Measurements from ENCODE around the gene EIF4B. TPM values are rescaled to one million over a fixed set of nuclear protein-coding genes. Genes with fewer than 3 reads are reported as not detected.

EIF4B gene
- total RNA-seq: 100 to 1,000 TPM; 596 to 655 TPM
- 388 TPM for polyA plus RNA-seq (2013, experiment 1 of 2)
- 341 TPM for polyA plus RNA-seq (2013, experiment 2 of 2)
- long read RNA-seq, experiment 1, full-length matches to known transcripts: 11 of 205 reads
- long read RNA-seq, experiment 1, partial matches to known transcripts: 106 of 205 reads
- long read RNA-seq, experiment 1, other reads (novel, unspliced or antisense): 88 of 205 reads
- long read RNA-seq, experiment 2, full-length matches to known transcripts: 199 of 391 reads
- long read RNA-seq, experiment 2, partial matches to known transcripts: 132 of 391 reads
- long read RNA-seq, experiment 2, other reads (novel, unspliced or antisense): 60 of 391 reads
- long read RNA-seq, experiment 3, full-length matches to known transcripts: 1,980 of 2,428 reads
- long read RNA-seq, experiment 3, partial matches to known transcripts: 197 of 2,428 reads
- long read RNA-seq, experiment 3, other reads (novel, unspliced or antisense): 251 of 2,428 reads
- long read RNA-seq, experiment 4, full-length matches to known transcripts: 231 of 785 reads
- long read RNA-seq, experiment 4, partial matches to known transcripts: 458 of 785 reads
- long read RNA-seq, experiment 4, other reads (novel, unspliced or antisense): 96 of 785 reads

- peaks cover 3% of the 10 kb centered on the region for H3K4me1 ChIP-seq (ENCODE audit: control insufficient read depth, insufficient read depth, low read length)
- H3K36me3 Mint-ChIP-seq (ENCODE audit: low read depth): peaks cover 35% of the 10 kb centered on the region
- H3K9me3 Mint-ChIP-seq: no peaks in the 10 kb centered on the region
- no peaks in the 10 kb centered on the region for H3K27me3 ChIP-seq (ENCODE audit: control insufficient read depth, insufficient read depth, low read length, poor library complexity, severe bottlenecking)
- peaks cover 2% of the 10 kb centered on the region for H3K27me3 Mint-ChIP-seq (ENCODE audit: insufficient read depth)
- peak within 1 kb of the TSS; percentile 100 for H3K27ac Mint-ChIP-seq
- peak within 1 kb of the TSS; percentile 100 for H3K9ac ChIP-seq (ENCODE audit: extremely low read depth, low read length, poor library complexity, severe bottlenecking)
- H3K36me3 ChIP-seq (ENCODE audit: control insufficient read depth, insufficient read depth, low read length): peaks cover 30% of the 10 kb centered on the region
- DNase-seq: peak; percentile 100
- peak within 1 kb of the TSS; percentile 98 for H3K4me3 ChIP-seq (ENCODE audit: low read length)
- no peaks in the 10 kb centered on the region for H3K9me3 ChIP-seq (ENCODE audit: control insufficient read depth, low read length)
- no peak for TF ChIP-seq CTCF (conservative IDR thresholded peaks at IDR 0.05)
- peak within 1 kb of the TSS; percentile 100 for H3K4me3 Mint-ChIP-seq
- WGBS, 2 experiments (ENCODE audit: insufficient coverage in 1 of 2, insufficient read length in 1 of 2): 0% methylated on average over 21 to 60 of the region's 64 CpGs
- H3K4me1 Mint-ChIP-seq: peaks cover 37% of the 10 kb centered on the region
- H3K27ac ChIP-seq (ENCODE audit: low read depth, low read length): peak within 1 kb of the TSS; percentile 94
Observed at GRCh38 chr12:53005986-53006809, at the start of gene EIF4B. Gene EIF4B (plus strand): TSS chr12:53006456. CDS start chr12:53006484, 28 bp downstream.

GRCh38 chr12:52956987-52957386 lies 49.3 kb upstream of the EIF4B start:
- Histone ChIP-seq H3K27me3 (ENCODE audit: control insufficient read depth, insufficient read depth, low read length, poor library complexity, severe bottlenecking) (no peaks in the 10 kb centered on the region), H3K4me1 (ENCODE audit: control insufficient read depth, insufficient read depth, low read length) (no peaks in the 10 kb centered on the region), H3K36me3 (ENCODE audit: control insufficient read depth, insufficient read depth, low read length) (peaks cover 15% of the 10 kb centered on the region), H3K4me3 (ENCODE audit: low read length) (no peak overlapping the region), H3K27ac (ENCODE audit: low read depth, low read length) (no peak overlapping the region), H3K9me3 (ENCODE audit: control insufficient read depth, low read length) (no peaks in the 10 kb centered on the region), H3K9ac (ENCODE audit: extremely low read depth, low read length, poor library complexity, severe bottlenecking) (peak overlapping the region; percentile 18)
- TF ChIP-seq CTCF (conservative IDR thresholded peaks at IDR 0.05): no peak
- Mint-ChIP-seq H3K27ac (peak overlapping the region; percentile 77), H3K36me3 (ENCODE audit: low read depth) (peaks cover 14% of the 10 kb centered on the region), H3K27me3 (ENCODE audit: insufficient read depth) (no peaks in the 10 kb centered on the region), H3K9me3 (no peaks in the 10 kb centered on the region), H3K4me1 (peaks cover 8% of the 10 kb centered on the region), H3K4me3 (no peak overlapping the region)
- 61 to 63% methylated on average over 5 of the region's 5 CpGs for WGBS, 2 experiments (ENCODE audit: insufficient coverage in 1 of 2, insufficient read length in 1 of 2)
- no peak for DNase-seq

- Histone ChIP-seq H3K27me3 (ENCODE audit: control insufficient read depth, insufficient read depth, low read length, poor library complexity, severe bottlenecking) (no peaks in the 10 kb centered on the region), H3K4me3 (ENCODE audit: low read length) (no peak overlapping the region), H3K9ac (ENCODE audit: extremely low read depth, low read length, poor library complexity, severe bottlenecking) (no peak overlapping the region), H3K36me3 (ENCODE audit: control insufficient read depth, insufficient read depth, low read length) (no peaks in the 10 kb centered on the region), H3K27ac (ENCODE audit: low read depth, low read length) (no peak overlapping the region), H3K4me1 (ENCODE audit: control insufficient read depth, insufficient read depth, low read length) (peaks cover 8% of the 10 kb centered on the region), H3K9me3 (ENCODE audit: control insufficient read depth, low read length) (no peaks in the 10 kb centered on the region)
- peaks cover 17% of the 10 kb centered on the region for H3K4me1 Mint-ChIP-seq
- peak overlapping the region; percentile 51 for H3K4me3 Mint-ChIP-seq
- H3K27ac Mint-ChIP-seq: peak overlapping the region; percentile 56
- TF ChIP-seq CTCF (conservative IDR thresholded peaks at IDR 0.05): no peak
- DNase-seq: peak; percentile 80
- 57 to 66% methylated on average over 6 to 19 of the region's 19 CpGs for WGBS, 2 experiments (ENCODE audit: insufficient coverage in 1 of 2, insufficient read length in 1 of 2)
- no peaks in the 10 kb centered on the region for H3K36me3 Mint-ChIP-seq (ENCODE audit: low read depth)
- H3K27me3 Mint-ChIP-seq (ENCODE audit: insufficient read depth): peaks cover 3% of the 10 kb centered on the region
- H3K9me3 Mint-ChIP-seq: no peaks in the 10 kb centered on the region
Observed at GRCh38 chr12:52964556-52965336, 41.5 kb upstream of the EIF4B start.

All from endodermal cell (in vitro differentiated cells).